NCI-H146 treated with DMSO at 0.1 percent for 48 hours (cell line): ENCODE measurements around the gene BICD2.
"Not testable (repeated sequence)": the region's sequence is repeated elsewhere in the genome, so short reads cannot be mapped to it uniquely, and the experiment has no call there.

Experiments used
- DNase-seq: peaks from one replicate; lab custom pipeline; 2025; ENCODE audit not compliant: unreplicated experiment; lab: John Stamatoyannopoulos, UW

The BICD2 gene

GRCh38 chr9:92771309-92771708, 6.7 kb upstream of the BICD2 start:
- no peak for DNase-seq

- DNase-seq: peak; percentile 43
Observed at GRCh38 chr9:92770360-92770995, 5.8 kb upstream of the BICD2 start.

GRCh38 chr9:92769990-92770359, 5.3 kb upstream of the BICD2 start:
- DNase-seq: no peak

GRCh38 chr9:92769286-92769685, 4.7 kb upstream of the BICD2 start:
- DNase-seq: no peak

GRCh38 chr9:92768816-92769215, 4.2 kb upstream of the BICD2 start:
- not testable (repeated sequence) for DNase-seq

GRCh38 chr9:92767066-92768054, 2.7 kb upstream of the BICD2 start:
- no peak for DNase-seq

- DNase-seq: peak; percentile 78
Observed at GRCh38 chr9:92764988-92765936, 629 bp upstream of the BICD2 start.

- DNase-seq: no peak
Observed at GRCh38 chr9:92763721-92764380, 782 bp downstream of the BICD2 start.

GRCh38 chr9:92762781-92763708, 1.6 kb downstream of the BICD2 start:
- no peak for DNase-seq

GRCh38 chr9:92762196-92762595, 2.4 kb downstream of the BICD2 start:
- DNase-seq: no peak

GRCh38 chr9:92761686-92762085, 2.9 kb downstream of the BICD2 start:
- DNase-seq: no peak

GRCh38 chr9:92760494-92760893, 4.1 kb downstream of the BICD2 start:
- DNase-seq: no peak

GRCh38 chr9:92760070-92760469, 4.6 kb downstream of the BICD2 start:
- DNase-seq: no peak

GRCh38 chr9:92759446-92759845, 5.2 kb downstream of the BICD2 start:
- DNase-seq: no peak

- no peak for DNase-seq
Observed at GRCh38 chr9:92756792-92757191, 7.8 kb downstream of the BICD2 start.

- no peak for DNase-seq
Observed at GRCh38 chr9:92754091-92754745, 10.4 kb downstream of the BICD2 start.

GRCh38 chr9:92752812-92753404, 11.7 kb downstream of the BICD2 start:
- DNase-seq: no peak

- no peak for DNase-seq
Observed at GRCh38 chr9:92749934-92750315, 14.7 kb downstream of the BICD2 start.
